ENCODE data around the gene ENPP6.

ENPP6 gene

DNA sequence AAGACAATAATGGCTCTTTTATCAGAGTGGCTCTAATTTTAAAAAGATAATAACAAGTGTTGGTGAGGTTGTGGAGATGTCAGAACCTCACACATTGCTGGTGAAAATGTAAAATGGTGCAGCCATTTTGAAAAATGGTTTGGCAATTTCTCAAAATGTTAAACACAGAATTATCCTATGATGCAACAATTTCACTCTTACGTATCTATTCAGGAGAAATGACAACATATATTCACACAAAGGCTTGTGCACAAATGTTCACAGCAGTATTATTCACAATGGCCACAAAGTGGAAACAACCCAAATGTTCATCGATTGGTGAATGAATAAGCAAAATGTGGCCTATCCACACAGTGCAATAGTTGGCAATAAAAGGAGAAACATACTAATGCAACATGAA, 24.7 kb downstream of the ENPP6 start:
- DNase-seq, result no peak

DNA sequence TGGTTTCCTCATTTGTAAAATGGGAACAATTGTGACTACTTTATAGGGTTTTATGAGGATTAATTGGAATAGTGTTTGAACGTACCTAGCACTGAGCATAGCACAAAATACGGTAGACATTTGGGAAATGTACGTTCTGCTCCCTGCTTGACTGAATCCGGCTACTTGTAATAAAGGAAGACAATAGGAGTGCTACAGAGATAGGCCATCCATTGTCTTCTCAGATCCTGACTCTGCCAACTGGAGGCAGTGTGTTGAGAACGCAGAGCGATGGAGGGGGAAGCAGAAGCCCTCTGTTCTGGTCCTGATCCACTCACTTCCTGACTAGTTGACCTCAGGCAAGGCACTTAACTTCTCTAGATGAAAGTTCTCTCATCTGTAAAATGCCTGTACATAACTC, 26.4 kb downstream of the ENPP6 start:
- peak in 15 of 58 donors; percentile 4 to 70 (median 37) for DNase-seq

DNA sequence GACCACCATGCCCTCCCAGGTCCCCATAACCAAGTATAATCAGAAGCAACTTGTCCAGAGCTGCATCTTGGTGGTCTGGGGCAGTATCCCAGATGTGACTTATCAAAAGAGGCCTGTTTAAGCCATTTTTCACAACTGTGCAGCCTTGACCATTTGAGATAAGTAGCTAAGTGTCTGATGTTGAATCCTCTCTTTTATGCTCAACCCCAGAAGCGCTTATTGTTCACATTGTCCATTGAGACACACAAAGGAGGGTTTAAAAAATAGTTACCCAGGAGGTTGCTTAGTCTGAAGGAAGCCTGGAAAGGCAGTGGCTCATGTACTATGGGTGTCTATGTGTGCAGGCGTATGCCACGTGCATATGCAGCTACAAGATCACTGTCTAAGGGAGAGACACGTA, 27.0 kb downstream of the ENPP6 start:
- peak in 5 of 58 donors; percentile 26 to 40 (median 35) for DNase-seq

DNA sequence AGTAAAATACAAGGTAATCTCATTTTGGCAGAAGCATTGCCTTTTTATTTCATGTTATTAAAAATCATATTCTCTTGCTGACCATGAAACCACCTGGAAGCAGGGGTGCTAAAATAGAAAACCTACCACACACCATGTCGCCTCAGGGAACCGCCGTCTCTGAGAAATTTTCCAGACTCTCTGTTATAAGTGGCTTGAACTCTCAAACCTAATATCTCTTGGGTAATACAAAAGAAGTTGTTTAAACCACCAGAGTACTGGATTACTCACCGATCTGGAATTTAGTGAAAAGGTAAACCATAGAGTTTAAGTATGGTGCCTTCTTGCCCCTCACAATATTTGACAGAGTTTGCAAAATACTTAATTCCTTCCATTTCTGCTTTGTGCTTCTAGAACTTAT, 27.7 kb downstream of the ENPP6 start:
- no peak for DNase-seq

DNA sequence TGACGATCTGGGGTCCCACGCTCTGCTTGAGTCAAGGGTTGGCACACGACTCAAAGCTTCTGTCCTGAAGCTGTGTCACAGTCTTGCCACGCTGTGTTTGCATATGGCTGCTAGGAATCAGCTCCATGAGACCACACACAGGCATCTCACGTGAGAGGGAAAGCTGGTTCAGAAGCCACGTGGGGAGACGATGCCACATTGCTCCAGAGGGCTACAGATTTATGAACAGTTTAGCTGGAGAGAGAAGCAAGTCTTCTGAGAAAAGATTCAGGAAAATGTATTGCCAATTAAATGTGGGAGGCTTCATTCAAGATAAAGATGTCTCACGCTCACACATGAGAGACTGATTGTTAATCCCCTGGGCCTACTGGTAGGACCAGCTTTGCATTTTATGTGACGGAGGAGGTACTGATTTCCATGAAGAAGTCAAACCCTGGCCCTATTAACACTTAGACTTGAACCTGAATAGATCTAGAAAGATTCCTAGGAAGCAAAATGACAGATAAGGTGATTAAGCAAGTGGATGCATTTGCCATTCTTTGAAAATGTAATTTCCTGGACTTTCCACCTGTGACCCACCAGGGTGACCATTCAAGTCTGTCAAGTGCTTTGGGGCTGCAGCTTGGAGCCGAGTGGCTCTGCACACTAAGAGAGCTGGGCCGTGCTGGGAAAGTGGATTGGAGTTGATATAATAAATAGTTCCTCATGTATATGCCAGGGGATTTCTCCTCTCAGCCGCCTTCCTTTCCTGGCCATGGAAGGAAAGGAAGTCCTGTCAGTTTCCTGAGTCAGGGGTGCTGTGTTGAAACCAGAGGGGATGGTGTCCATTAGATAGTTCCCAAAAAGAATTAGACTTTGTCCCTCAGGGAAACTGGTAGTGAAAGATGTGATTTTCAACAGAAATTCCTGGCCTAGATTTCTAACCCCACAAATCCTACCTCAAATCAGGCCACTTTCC, 29.0 kb downstream of the ENPP6 start:
- DNase-seq, result no peak

DNA sequence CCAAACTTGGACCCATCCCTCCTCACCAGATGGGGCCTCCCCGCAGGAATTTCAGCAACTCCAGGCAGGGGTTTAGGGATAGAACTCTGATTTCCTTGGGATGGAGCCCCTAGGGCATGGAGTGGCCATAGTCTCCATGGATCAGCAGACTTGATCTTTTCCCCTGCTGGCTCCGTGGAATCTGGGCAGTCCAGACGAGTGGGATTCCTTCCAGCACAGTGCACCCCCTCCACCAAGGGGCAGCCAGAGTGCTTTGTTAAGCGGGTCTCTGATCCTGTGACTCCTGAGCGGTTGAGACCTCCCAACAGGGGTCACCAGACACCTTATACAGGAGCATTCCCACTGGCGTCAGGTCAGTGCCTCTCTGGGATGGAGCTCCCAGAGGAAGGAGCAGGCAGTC, 40.4 kb downstream of the ENPP6 start:
- DNase-seq, result no peak

DNA sequence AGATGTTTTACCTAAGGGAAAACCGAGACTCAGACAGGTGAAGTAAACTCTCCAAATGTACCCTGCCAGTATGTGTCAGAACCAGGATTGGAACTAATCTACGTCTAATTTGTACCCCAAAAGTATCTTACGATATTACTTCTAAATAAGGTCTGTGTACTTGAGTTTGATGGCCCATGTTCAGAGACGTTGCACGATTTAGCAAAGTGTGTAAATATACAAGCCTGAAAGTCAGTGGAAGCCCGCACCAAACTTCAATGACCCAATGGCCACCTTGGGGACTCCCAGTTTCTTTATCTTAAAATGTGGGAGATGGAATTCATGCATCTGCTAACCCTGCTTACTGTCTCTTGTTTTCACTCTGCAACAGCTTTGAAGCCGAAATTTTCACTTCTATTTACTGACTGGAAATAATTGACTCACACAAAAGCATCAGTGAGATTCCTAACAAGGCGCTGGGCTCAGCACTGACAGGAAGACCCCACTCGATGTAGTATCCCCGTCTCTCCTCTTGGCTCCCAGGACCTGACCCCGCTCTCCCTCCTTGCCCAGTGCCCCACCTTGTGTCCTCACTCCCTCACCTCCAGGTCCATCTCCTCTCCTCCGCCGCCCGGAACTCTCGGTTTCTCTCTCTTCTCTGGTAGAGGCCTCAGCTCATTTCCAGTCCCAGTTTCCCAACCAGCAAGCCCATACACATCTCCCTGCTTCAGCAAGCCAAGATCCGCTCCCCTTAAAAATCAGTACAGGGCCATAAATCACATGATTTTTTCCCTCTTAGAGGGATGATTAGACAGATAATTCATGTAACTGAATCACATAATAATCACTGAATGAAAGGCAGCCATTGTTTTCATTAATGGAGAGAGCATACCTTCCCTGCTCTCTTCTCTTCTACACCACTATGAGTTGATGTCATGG, 42.8 kb downstream of the ENPP6 start:
- no peak for DNase-seq

DNA sequence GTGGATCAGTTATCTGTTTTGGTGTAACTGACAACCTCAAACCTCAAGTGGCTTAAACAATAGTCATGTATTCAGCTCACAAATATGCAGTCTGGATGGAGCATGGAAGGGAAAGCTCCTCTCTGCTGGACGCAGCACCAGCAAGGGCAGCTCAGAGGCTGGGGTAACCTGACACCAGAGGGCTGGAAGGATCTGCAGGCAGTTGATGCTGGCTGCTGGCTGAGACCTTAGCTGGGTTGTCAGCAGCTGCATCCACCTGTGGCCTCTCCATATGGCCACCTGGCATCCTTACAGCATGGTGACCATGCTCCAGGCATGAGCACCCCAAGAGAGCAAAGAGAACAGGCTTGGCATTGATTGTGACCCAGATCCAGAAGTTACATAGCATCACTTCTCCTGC, 46.7 kb downstream of the ENPP6 start:
- no peak for DNase-seq

DNA sequence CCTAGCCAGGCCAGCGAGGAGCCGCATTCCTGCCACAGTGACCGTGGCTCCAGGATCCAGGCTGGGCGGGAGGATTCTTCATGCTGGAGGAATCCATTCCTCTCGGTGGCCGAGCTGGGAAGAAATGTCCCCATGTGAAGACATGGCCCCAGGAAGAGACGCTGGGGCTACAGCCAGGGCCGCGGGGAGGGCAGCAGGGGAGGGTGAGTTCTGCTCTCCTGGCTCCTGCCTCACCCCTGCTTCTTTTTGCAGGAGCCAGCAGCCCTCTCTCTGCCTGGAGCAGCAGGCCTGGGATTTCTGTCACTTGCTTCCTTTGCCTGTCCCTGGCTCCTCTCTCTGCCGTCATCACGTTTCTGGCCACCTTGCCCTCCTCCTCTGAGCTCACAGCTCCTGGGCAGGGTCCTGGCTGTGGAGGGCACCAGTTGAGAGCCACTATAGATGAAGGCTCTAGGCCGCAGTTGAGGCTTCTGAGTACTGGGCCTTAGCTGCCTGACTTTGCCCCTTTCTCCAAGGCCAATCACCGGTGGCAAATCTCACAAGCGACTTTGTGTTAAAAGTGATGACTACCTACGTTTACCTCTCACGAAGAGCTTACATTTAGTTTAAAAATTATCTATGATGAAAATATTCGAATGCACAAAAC, 48.3 kb downstream of the ENPP6 start:
- no peak for DNase-seq

DNA sequence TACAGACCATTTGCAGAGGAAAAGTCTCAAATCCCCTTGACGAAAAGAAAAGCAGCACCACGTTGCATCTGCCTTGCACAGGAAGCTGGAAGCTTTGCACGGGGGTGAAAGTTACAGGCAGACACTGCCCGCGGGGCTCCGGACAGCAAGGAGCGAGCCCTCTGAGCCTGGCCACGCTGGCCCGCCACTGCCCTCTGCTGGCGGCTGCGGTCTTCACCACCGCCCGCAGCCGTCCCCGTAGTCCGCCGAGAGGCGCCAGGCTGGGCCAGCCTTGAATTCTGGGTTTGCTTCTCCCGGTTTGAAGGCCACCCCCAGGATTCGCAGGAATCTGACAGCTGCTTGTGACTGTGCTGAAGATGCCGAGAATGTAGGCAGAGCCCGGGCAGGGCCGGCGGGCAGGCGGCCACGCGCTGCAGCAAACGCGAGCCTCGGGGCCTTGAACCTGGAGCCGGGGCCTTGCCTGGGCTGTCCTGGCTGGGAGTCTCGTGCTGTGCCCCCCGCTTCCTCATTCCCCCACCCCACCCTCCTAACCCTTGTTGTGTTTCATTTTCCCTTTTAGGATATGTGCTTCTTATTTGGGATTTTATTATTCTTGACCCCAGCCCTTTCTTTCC, 49.2 kb downstream of the ENPP6 start:
- peak in 53 of 58 donors; percentile 13 to 78 (median 58) for DNase-seq

DNA sequence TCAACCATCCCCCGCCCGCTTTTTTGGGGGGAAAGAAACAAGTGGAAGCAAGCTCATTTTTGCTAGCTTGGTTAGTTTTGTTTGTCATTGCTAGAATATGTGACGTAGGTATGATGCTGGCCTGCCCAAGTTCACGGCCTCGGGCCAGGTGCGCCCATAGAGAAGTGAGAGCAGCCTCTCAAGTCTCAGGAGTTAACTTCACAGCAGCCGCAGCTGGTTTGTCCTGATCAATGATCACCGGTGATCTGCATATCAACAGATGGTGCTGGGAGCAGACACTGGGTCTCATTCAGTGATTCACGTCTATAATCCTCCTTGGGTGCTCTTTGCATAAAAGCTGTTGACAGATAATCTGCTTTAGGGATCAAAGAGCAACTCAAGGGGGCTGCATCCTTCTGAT, 50.1 kb downstream of the ENPP6 start:
- DNase-seq, result no peak

DNA sequence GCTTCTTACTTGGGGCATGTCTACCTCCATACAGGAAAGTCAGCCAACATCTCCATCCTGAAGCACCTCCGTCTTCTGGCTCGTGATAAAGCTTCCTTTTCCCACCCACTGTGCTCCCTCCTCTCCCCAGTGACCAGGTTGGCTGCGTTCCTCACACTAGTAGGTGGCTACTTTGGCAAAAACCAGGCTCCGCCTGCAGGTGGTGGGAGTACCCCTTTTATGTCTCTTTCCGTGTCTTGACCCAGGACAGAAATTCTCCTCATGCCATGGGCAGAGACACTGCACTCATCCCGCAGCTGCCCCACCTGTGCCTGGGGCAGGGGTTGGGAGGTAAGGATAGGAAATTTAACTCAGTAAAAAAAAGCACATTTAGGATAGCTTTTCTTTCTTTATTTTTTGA, 50.9 kb downstream of the ENPP6 start:
- no peak for DNase-seq

DNA sequence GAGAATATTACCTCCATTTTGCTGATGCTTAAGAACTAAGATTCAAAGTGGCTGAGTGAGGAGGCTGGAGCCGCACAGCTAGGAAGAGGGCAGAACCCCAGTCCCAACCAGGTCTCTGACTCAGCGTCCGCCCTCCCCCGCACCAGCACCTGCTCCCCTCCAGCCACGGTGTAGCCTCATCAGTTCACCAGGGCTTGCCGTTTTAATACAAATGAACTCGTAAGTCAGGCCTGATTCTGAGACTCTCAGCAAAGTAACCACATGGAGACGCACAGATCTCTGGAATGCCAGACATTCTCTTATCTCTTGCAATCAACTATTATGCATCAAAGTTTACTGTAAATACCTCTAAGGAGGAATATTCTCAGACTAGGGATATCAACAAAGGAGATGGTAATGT, 52.4 kb downstream of the ENPP6 start:
- DNase-seq, result no peak

DNA sequence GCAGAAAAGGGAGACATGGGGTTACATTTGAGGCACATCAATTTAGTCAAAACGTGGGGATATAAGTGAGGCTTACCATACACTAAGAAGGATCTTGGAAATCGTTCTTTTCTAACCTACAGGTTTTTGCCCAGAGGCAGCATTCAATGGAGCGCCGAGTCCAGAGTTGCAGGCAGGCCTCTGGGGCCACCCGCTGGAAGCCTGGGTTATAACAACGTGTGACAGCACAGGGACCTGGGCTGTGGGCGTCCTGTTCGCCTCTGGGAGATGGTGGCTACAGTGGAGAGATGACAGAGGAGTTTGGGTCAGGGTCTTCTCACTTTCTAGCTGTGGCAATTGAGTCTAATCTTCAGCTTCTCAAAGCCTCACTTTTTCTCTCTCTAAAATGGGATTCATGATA, 53.9 kb downstream of the ENPP6 start:
- peak in 51 of 58 donors; percentile 1 to 82 (median 40) for DNase-seq

DNA sequence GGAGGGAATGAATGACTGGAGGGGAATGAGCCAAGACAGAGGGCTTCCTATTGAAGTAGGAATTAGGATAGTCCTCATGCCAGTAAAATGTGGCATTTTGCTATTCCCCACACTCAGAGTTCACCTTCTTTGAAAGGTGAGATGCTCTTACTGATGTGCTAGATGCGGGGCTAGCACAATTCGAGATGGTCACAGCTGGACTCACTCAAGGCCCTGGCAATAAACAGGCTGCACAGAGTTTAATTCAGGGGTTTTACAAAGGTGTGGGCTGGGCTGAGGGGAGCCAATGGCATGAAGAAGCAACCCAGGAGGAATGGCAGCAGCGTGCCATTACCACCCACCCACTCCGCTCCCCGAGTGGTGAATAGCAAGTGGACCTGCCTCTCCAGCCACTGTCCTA, 55.1 kb downstream of the ENPP6 start:
- no peak for DNase-seq

DNA sequence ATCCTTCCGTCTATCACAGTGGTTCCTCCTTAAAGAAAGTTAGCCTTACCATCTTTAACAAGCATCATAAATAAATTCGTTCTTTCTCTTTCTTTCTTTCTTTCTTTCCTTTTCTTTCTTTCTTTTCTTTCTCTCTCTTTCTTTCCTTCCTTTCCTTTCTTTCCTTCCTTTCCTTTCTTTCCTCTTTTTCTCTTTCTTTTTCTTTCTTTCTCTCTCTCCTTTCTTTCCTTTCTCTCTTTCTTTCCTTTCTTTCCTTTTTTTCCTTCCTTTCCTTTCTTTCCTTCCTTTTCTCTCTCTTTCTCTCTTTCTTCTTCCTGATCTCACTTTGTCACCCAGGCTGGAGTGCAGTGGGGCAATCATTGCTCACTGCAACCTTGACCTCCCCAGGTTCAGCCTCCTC, 60.4 kb downstream of the ENPP6 start:
- no peak for DNase-seq

DNA sequence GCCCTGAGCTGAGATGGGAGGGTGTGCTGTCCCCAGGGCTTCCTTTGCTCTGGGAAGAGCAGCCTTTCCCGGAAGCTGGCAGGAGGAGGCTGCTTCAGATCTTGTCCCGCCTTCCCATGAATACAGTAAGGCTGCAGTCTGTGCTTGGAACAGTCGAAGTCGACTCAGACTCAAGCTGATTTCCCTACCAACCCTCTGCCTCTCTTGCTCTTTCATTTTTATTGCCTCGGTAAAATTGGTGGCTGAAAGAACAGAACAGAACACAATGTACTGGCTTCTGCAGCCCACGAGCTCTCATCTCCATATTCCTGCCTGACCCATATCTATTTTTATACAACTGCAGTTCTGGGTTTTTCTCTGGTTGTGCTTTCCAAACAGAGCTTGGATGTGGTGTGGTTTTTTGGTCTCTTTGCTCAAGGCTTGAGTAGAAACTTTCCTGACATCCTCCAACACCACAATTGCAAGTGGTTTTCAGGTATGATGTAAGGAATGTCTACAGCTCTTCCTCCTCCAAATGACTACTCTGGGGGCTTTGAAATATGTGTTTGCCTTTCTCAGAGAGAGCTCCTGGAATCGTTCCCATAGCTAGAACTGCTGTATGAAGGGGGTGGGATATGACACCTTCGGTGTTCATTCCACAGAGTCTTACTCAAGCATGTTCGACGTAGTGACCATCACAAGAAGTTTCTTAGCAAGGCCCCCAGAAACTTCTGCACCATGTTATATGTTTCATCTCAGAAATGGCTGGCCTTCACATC, 61.3 kb downstream of the ENPP6 start:
- DNase-seq, result peak in 18 of 58 donors; percentile 4 to 71 (median 14)

DNA sequence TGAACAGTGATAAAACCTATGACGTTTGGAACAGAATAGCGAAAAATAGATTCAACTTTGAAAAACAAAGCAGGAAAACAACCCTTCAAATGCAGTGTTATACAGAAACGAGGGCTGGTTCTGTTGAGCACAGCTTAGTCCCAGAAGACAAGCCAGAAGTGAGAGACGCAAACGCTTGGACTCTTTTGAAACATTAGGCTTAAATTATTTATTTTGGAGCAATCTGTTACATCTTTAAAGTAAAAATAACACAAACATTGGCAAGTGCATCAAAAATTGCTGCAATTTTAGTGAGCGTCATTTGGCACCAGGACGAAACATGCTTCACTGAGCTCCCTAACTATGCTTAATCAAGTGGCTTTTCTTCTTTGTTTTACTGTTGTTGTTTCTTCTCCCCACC, 63.5 kb downstream of the ENPP6 start:
- peak in 1 of 58 donors; percentile 24 for DNase-seq

DNA sequence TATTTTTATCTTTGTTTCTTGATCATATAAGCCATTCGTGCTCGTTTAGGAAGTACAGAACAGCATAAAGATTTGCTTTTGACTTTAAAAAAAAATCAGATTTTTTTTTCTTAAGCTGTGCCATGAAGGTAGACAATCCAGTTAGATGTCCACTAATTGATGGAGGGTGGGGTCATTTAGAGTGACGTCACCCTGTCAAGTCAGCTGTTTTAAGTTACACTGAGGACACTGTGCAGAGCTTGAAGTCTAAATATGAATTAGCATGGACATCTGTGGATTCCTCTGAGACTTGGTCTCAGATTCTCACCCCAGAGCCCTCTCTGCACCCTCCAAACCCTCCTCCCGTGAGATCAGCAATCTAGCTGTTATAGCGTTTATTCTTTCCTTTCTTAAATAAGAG, 63.9 kb downstream of the ENPP6 start:
- DNase-seq, result no peak

DNA sequence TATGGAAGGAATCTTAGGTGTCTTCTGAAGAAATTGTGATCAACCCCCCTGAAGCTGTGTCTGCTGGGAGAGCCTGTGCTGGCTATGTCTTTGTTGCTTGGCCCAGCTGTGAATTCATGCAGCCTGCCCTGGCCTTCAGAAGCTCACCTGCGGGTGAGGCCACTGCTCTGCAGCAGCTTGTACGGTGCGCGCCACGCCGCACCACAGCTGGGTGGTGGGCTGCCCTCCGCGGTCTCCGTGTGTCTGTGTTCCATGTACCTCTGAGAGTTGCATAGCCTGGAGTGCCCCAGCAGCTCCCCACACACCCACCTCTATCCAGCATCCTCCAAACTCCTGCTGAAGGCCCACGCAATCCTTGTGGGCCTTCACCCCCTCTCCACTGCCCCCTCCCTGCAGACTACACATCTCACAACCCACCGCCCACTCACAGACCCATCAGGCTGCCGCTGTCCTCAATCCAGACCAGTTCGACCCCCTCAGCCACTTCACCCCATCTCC, 65.6 kb downstream of the ENPP6 start:
- no peak for DNase-seq

Measured in anterior cingulate cortex (tissue), 58 donors.